Activated CD4-positive, alpha-beta T cell treated with anti-CD3 and anti-CD28 coated beads, Interleukin-2, Interleukin-4, amounts not matched to agents 100 ng/mL and 50 ng/mL, durations not matched to agents 16 hours and 8 hours (primary cell): Measurements from ENCODE around the gene EGR4.

Source experiments
- DNase-seq: peaks from one replicate; pipeline ENCODE4 v3.0.0-alpha.2; 2020; ENCODE audit warnings: low spot score

Gene EGR4

GRCh38 chr2:73293534-73294171 lies at the start of gene EGR4:
Gene EGR4, minus strand, starts transcription at chr2:73293548. Its CDS starts 231 bp downstream, at chr2:73293317.
- peak; percentile 91 for DNase-seq

GRCh38 chr2:73341039-73341438 lies 47.7 kb upstream of the EGR4 start:
- no peak for DNase-seq

GRCh38 chr2:73339201-73339600 lies 45.9 kb upstream of the EGR4 start:
- no peak for DNase-seq

GRCh38 chr2:73337828-73338227 lies 44.5 kb upstream of the EGR4 start:
- DNase-seq = no peak

- DNase-seq = no peak
Measured at GRCh38 chr2:73334620-73335019, 41.3 kb upstream of the EGR4 start.

GRCh38 chr2:73334045-73334444 lies 40.7 kb upstream of the EGR4 start:
- no peak for DNase-seq

GRCh38 chr2:73333564-73333963 lies 40.2 kb upstream of the EGR4 start:
- DNase-seq = no peak

GRCh38 chr2:73324126-73324725 lies 30.9 kb upstream of the EGR4 start:
- no peak for DNase-seq

- DNase-seq = no peak
Measured at GRCh38 chr2:73323551-73323950, 30.2 kb upstream of the EGR4 start.

GRCh38 chr2:73314441-73314840 lies 21.1 kb upstream of the EGR4 start:
- DNase-seq = no peak

- DNase-seq = no peak
Measured at GRCh38 chr2:73307720-73308119, 14.4 kb upstream of the EGR4 start.

GRCh38 chr2:73301636-73302035 lies 8.3 kb upstream of the EGR4 start:
- DNase-seq = no peak

- DNase-seq = no peak
Measured at GRCh38 chr2:73300926-73301325, 7.6 kb upstream of the EGR4 start.

- no peak for DNase-seq
Measured at GRCh38 chr2:73297586-73297985, 4.2 kb upstream of the EGR4 start.

GRCh38 chr2:73297151-73297559 lies 3.8 kb upstream of the EGR4 start:
- no peak for DNase-seq

GRCh38 chr2:73295751-73296400 lies 2.5 kb upstream of the EGR4 start:
- DNase-seq = no peak

- DNase-seq = no peak
Measured at GRCh38 chr2:73294239-73294638, 891 bp upstream of the EGR4 start.

- no peak for DNase-seq
Measured at GRCh38 chr2:73292906-73293533, 328 bp downstream of the EGR4 start.

- no peak for DNase-seq
Measured at GRCh38 chr2:73292316-73292905, 937 bp downstream of the EGR4 start.

- DNase-seq = no peak
Measured at GRCh38 chr2:73291461-73292315, 1.7 kb downstream of the EGR4 start.

GRCh38 chr2:73291093-73291460 lies 2.3 kb downstream of the EGR4 start:
- peak; percentile 36 for DNase-seq
